ENCODE data around the gene ATP2B2.

Gene ATP2B2

DNA sequence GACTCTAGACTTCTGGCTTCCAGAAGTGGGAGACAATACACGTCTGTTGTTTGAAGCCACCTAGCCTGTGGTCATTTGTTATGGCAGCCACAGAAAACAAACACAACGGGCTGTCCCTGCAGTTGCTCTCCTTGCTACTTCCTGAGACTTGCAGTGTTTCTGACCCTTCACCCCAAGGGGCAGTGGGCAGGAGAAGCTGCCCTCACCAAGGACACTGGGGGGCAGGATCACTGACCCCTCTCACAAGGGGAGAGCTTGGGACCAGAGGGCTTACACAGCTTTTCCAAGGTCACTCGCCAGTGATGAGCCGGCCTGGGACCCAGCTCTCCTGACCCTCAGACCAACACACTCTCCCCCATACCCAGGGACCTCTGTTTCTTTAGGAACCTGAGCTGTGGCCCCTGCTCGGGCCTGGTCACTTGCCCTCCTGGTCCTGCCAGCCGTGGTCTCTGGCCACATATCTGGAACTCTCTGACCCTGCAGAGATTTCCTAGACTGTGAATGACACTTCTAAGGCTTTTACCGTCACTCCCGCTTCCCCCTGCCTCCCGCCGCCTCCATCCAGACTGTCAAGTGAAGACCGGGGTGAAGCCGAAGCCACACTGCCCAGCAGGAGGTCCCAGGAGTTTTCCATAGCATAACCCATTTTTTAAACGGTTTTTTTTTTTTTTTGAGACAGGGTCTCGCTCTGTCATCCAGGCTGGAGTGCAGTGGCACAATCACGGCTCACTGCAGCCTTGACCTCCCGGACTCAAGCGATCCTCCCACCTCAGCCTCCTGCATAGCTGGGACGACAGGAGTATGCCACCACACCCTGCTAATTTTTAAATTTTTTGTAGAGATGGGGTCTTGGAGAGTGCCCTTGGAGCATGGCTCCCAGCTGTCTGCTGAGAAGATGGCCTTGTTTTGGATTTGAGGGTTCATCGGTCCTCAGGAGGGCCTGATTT lies 4.4 kb downstream of the ATP2B2 start:
- peaks cover 16% of the 10 kb centered on the region for H3K4me1 ChIP-seq (ENCODE audit: insufficient read depth, insufficient read length)
- no peak overlapping the region for H3K4me3 ChIP-seq (ENCODE audit: insufficient read length, low read depth)
- TF ChIP-seq YY1 (IDR thresholded peaks at IDR 0.05; ENCODE audit: insufficient read depth, insufficient read length) = no peak
- TF ChIP-seq SUZ12 (IDR thresholded peaks at IDR 0.05; ENCODE audit: extremely low read depth, insufficient read depth, insufficient read length) = no peak
- TF ChIP-seq ZNF274 (IDR thresholded peaks at IDR 0.05; ENCODE audit: low read depth, low read length) = no peak
- H3K9ac ChIP-seq (ENCODE audit: insufficient read length, low read depth) = no peak overlapping the region
- H3K36me3 ChIP-seq (ENCODE audit: insufficient read depth, insufficient read length, low read length) = no peaks in the 10 kb centered on the region
- H3K27me3 ChIP-seq (ENCODE audit: insufficient read depth, insufficient read length) = peaks cover 16% of the 10 kb centered on the region
- no peak for DNase-seq (ENCODE audit: low read depth, low spot score)
- H3K9me3 ChIP-seq (ENCODE audit: insufficient read depth, low read length) = no peaks in the 10 kb centered on the region

DNA sequence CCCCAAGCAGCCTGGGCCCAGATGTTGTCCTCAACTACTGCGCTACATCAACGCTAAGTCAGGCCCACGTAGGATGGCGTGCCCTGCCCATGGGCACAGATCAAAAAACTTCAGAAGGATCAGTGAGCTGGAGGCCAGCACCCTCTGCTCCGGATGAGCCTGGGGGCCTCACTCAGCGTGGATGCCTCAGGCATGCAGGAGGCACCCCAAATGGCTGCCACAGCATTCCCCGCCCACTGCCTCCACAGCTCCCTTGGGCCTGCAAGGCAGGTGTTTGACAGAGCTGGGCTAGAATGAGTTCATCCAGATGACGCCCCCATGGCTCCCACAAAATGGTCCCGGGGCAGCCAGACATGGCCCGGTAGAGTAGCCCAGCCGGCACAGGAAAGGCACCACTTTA lies 7.1 kb downstream of the ATP2B2 start:
- H3K9me3 ChIP-seq (ENCODE audit: insufficient read depth, low read length) = no peaks in the 10 kb centered on the region
- no peak for DNase-seq (ENCODE audit: low read depth, low spot score)
- no peak overlapping the region for H3K4me3 ChIP-seq (ENCODE audit: insufficient read length, low read depth)
- H3K27me3 ChIP-seq (ENCODE audit: insufficient read depth, insufficient read length) = no peaks in the 10 kb centered on the region
- TF ChIP-seq ZNF274 (IDR thresholded peaks at IDR 0.05; ENCODE audit: low read depth, low read length) = no peak
- peaks cover 8% of the 10 kb centered on the region for H3K4me1 ChIP-seq (ENCODE audit: insufficient read depth, insufficient read length)
- H3K36me3 ChIP-seq (ENCODE audit: insufficient read depth, insufficient read length, low read length) = no peaks in the 10 kb centered on the region
- H3K9ac ChIP-seq (ENCODE audit: insufficient read length, low read depth) = no peak overlapping the region

DNA sequence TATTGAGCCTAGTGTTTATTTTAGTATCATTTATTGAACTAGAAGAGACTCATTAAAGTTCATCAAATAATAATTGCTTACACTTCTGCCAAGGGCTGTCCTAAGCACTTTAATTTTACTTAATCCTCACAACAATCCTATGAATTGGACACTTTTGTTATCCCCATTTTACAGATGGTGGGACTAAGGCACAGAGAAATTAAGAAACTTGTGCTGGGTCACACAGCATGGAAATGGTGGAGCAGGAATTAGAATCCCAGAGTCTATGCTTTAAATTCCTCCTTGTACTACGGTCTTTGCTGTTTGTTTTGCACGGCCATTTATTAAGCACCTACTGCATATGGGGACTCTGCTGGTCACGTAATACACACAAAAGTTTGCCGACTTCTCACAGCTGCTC lies 7.9 kb downstream of the ATP2B2 start:
- TF ChIP-seq ZNF274 (IDR thresholded peaks at IDR 0.05; ENCODE audit: low read depth, low read length) = no peak
- no peak for TF ChIP-seq SUZ12 (IDR thresholded peaks at IDR 0.05; ENCODE audit: extremely low read depth, insufficient read depth, insufficient read length)
- TF ChIP-seq YY1 (IDR thresholded peaks at IDR 0.05; ENCODE audit: insufficient read depth, insufficient read length) = no peak
- Histone ChIP-seq H3K9ac (ENCODE audit: insufficient read length, low read depth) (no peak overlapping the region), H3K36me3 (ENCODE audit: insufficient read depth, insufficient read length, low read length) (no peaks in the 10 kb centered on the region), H3K4me3 (ENCODE audit: insufficient read length, low read depth) (no peak overlapping the region), H3K4me1 (ENCODE audit: insufficient read depth, insufficient read length) (peaks cover 10% of the 10 kb centered on the region), H3K27me3 (ENCODE audit: insufficient read depth, insufficient read length) (no peaks in the 10 kb centered on the region), H3K9me3 (ENCODE audit: insufficient read depth, low read length) (no peaks in the 10 kb centered on the region)
- no peak for DNase-seq (ENCODE audit: low read depth, low spot score)

DNA sequence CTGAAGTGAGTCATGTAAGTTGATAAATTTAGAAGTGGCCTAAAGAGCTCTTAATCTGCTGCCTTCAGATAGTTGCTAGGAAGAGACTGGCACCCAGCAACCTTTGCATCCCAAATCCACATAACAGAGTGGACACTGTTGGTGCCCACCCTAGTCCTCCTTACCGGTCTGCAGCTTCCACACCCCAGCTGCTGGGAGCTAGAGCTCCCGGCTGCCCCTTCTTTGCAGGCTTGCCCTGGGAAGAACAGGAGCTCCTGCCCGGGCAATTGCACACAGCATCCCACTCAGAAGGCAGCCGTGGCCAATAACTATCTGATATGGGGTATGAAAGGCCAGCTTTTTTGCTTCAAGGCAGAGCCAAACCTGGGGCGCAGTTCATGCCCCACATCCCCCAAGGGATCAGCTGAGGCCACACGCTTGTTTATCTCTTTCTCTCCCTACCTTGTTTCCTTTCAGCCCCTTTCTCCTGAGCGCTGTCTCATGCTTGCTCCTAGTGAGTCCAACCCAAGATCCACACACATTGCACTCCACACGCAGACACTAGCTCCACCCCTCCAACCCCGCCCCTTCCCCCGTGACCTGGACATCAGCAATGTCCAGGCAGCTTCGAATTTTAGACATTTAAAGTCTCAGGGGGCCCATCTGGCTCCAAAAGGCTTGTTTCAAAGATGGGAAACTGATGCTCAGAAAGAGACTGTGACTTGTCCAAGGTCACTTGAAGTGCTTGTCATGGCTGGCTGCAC lies 9.1 kb downstream of the ATP2B2 start:
- H3K36me3 ChIP-seq (ENCODE audit: insufficient read depth, insufficient read length, low read length) = no peaks in the 10 kb centered on the region
- no peak overlapping the region for H3K9ac ChIP-seq (ENCODE audit: insufficient read length, low read depth)
- peaks cover 14% of the 10 kb centered on the region for H3K4me1 ChIP-seq (ENCODE audit: insufficient read depth, insufficient read length)
- TF ChIP-seq ZNF274 (IDR thresholded peaks at IDR 0.05; ENCODE audit: low read depth, low read length) (no peak), YY1 (IDR thresholded peaks at IDR 0.05; ENCODE audit: insufficient read depth, insufficient read length) (no peak), SUZ12 (IDR thresholded peaks at IDR 0.05; ENCODE audit: extremely low read depth, insufficient read depth, insufficient read length) (no peak)
- H3K27me3 ChIP-seq (ENCODE audit: insufficient read depth, insufficient read length) = no peaks in the 10 kb centered on the region
- DNase-seq (ENCODE audit: low read depth, low spot score) = no peak
- no peaks in the 10 kb centered on the region for H3K9me3 ChIP-seq (ENCODE audit: insufficient read depth, low read length)
- H3K4me3 ChIP-seq (ENCODE audit: insufficient read length, low read depth) = no peak overlapping the region

DNA sequence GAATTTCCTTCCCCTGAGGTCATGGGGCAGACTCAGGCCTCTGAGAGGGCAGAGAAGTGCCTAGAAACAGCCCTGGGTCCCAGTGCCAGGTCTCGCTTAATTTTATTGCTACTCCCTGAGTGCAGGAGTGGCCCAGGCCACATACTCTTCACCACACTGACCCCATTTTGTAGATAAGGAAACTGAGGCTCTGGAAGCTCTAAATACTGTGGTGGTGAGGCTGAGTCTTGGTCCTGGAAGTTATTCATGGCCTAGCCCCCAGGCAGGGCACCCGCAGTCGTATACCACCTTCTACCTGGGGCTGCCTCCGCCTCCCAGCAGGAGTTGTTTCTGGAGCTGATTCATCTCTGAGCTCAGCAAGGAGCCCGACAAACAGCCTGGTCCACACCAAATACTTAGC lies 9.8 kb downstream of the ATP2B2 start:
- DNase-seq (ENCODE audit: low read depth, low spot score) = no peak
- no peak for TF ChIP-seq YY1 (IDR thresholded peaks at IDR 0.05; ENCODE audit: insufficient read depth, insufficient read length)
- no peak for TF ChIP-seq ZNF274 (IDR thresholded peaks at IDR 0.05; ENCODE audit: low read depth, low read length)
- no peak for TF ChIP-seq SUZ12 (IDR thresholded peaks at IDR 0.05; ENCODE audit: extremely low read depth, insufficient read depth, insufficient read length)

DNA sequence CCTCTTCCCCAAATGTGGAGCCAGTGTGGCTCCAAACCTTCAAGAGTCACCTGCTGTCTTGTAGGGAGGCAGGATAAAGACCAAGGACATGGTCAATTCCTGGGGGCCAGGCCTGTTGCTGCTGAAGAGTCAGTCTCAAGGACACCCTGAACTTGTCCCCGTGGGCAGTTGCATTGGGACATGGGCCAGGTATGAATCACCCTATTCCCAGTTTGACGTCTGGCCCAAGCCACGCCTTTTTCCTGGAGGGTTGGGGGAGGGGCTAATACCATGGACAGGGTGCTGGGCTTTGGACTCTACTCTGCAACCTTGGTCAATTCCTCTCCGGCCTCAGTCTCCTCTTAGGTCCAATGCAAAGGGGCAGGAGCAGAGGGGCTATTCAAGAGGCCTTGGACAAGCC lies 10.4 kb downstream of the ATP2B2 start:
- peaks cover 14% of the 10 kb centered on the region for H3K4me1 ChIP-seq (ENCODE audit: insufficient read depth, insufficient read length)
- TF ChIP-seq ZNF274 (IDR thresholded peaks at IDR 0.05; ENCODE audit: low read depth, low read length) (no peak), SUZ12 (IDR thresholded peaks at IDR 0.05; ENCODE audit: extremely low read depth, insufficient read depth, insufficient read length) (no peak), YY1 (IDR thresholded peaks at IDR 0.05; ENCODE audit: insufficient read depth, insufficient read length) (no peak)
- no peak for DNase-seq (ENCODE audit: low read depth, low spot score)
- no peak overlapping the region for H3K4me3 ChIP-seq (ENCODE audit: insufficient read length, low read depth)
- H3K9ac ChIP-seq (ENCODE audit: insufficient read length, low read depth) = no peak overlapping the region
- no peaks in the 10 kb centered on the region for H3K9me3 ChIP-seq (ENCODE audit: insufficient read depth, low read length)
- no peaks in the 10 kb centered on the region for H3K27me3 ChIP-seq (ENCODE audit: insufficient read depth, insufficient read length)
- no peaks in the 10 kb centered on the region for H3K36me3 ChIP-seq (ENCODE audit: insufficient read depth, insufficient read length, low read length)

More for the DNA sequence above, 9.8 kb downstream of the ATP2B2 start:
- Histone ChIP-seq H3K4me3 (ENCODE audit: insufficient read length, low read depth) (no peak overlapping the region), H3K27me3 (ENCODE audit: insufficient read depth, insufficient read length) (no peaks in the 10 kb centered on the region), H3K4me1 (ENCODE audit: insufficient read depth, insufficient read length) (peaks cover 14% of the 10 kb centered on the region), H3K36me3 (ENCODE audit: insufficient read depth, insufficient read length, low read length) (no peaks in the 10 kb centered on the region), H3K9ac (ENCODE audit: insufficient read length, low read depth) (no peak overlapping the region), H3K9me3 (ENCODE audit: insufficient read depth, low read length) (no peaks in the 10 kb centered on the region)

DNA sequence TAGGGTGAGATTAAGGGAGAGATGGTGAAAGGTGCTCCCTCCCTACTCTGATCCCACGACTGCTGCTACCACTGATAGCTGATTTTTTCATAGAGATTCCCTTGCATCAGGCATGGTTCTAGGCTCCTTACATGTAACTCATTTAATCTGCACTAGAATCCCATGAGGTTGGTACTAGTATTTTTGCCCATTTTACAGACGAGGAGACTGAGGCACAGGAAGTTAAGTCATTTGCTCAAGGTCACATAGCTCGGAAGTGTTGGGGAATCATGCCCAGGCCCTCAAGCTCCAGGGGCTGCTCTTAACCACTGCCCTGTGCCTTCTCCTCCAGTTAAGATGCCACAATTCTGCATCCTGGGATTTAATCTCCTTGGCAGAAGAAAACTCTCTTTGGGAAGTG lies 11.2 kb downstream of the ATP2B2 start:
- Histone ChIP-seq H3K27me3 (ENCODE audit: insufficient read depth, insufficient read length) (no peaks in the 10 kb centered on the region), H3K9ac (ENCODE audit: insufficient read length, low read depth) (no peak overlapping the region), H3K4me3 (ENCODE audit: insufficient read length, low read depth) (no peak overlapping the region), H3K36me3 (ENCODE audit: insufficient read depth, insufficient read length, low read length) (no peaks in the 10 kb centered on the region), H3K9me3 (ENCODE audit: insufficient read depth, low read length) (no peaks in the 10 kb centered on the region), H3K4me1 (ENCODE audit: insufficient read depth, insufficient read length) (peaks cover 19% of the 10 kb centered on the region)
- DNase-seq (ENCODE audit: low read depth, low spot score) = no peak
- no peak for TF ChIP-seq YY1 (IDR thresholded peaks at IDR 0.05; ENCODE audit: insufficient read depth, insufficient read length)
